Nephron (organoid): ENCODE results near the gene AHRR.
"Not testable (repeated sequence)": the region's sequence is repeated elsewhere in the genome, so short reads cannot be mapped to it uniquely, and the experiment has no call there.

Source experiments
- H3K27ac Mint-ChIP-seq, 3 experiments: 2 replicates each; pipeline ENCODE4 v1.8.0; 2020; ENCODE audit warnings: mixed read lengths in 3 of 3, mild to moderate bottlenecking in 2 of 3, moderate library complexity in 1 of 3
- H3K27me3 Mint-ChIP-seq: 2 replicates; pipeline ENCODE4 v1.8.0; 2021; ENCODE audit warnings: low read depth, mild to moderate bottlenecking, moderate library complexity, mixed read lengths
- H3K36me3 Mint-ChIP-seq: 2 replicates; pipeline ENCODE4 v1.8.0; 2020; ENCODE audit warnings: low read depth, mixed read lengths
- H3K4me1 Mint-ChIP-seq: 2 replicates; pipeline ENCODE4 v1.8.0; 2020; ENCODE audit warnings: mixed read lengths
- H3K4me3 Mint-ChIP-seq, 3 experiments: 2 replicates each; pipeline ENCODE4 v1.8.0; 2020; ENCODE audit warnings: mild to moderate bottlenecking in 3 of 3, mixed read lengths in 3 of 3, moderate library complexity in 2 of 3
- H3K9me3 Mint-ChIP-seq: 2 replicates; pipeline ENCODE4 v1.8.0; 2020; ENCODE audit warnings: mixed read lengths
- TF ChIP-seq, protein P1 (sequence below), 3 experiments: fragments of 200-600 bp; sonication (generic); IDR thresholded peaks; one replicate each; pipeline ENCODE4 v1.5.0; 2021; ENCODE audit warnings: antibody characterized with exemption in 3 of 3; ENCODE audit not compliant: unreplicated experiment in 3 of 3

The AHRR gene

DNA sequence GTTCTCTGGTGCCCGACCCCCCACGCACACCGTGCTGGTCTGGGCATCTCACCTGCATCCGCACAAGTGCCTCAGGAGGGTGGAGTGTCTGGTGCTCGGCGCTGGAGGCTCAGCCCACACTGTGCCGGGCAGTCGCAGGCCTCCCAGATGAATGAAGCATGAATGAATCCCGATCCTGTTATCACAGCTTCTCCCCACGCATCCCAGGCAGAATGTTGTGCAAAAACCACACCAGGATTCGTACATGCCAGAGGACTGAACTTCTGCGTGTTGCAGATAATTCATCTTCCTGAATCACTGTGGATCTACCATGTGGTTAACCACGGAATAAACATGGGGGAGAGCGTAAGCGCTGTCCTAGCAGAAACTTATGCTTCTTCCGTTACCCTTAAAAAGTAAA, 24.6 kb upstream of the AHRR start:
- H3K4me3 Mint-ChIP-seq, H3K4me1 Mint-ChIP-seq, H3K9me3 Mint-ChIP-seq, H3K27me3 Mint-ChIP-seq, H3K27ac Mint-ChIP-seq: not testable (repeated sequence)
- H3K36me3 Mint-ChIP-seq: peaks cover 18% of the 10 kb centered on the region

DNA sequence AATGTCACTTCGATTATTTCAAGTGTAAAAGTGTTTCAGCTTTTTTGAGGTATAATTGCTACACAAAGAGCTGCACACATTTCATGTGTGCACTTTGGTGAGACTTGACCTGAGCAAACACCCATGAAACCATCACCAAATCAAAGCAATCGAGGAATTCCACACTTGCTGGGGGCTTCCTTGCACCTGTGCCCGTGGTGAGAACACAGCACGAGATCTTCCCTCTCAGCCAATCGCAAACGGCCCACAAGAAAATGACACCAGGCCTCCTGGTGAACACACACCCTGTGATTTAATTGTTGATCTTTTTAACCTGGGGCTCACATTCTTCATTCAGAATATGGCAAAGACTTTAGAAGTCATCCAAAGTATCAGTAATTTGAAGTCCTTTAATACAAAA, 24.1 kb upstream of the AHRR start:
- peaks cover 13% of the 10 kb centered on the region for H3K36me3 Mint-ChIP-seq
- H3K27ac Mint-ChIP-seq, H3K4me3 Mint-ChIP-seq, H3K9me3 Mint-ChIP-seq, H3K4me1 Mint-ChIP-seq, H3K27me3 Mint-ChIP-seq: not testable (repeated sequence)

DNA sequence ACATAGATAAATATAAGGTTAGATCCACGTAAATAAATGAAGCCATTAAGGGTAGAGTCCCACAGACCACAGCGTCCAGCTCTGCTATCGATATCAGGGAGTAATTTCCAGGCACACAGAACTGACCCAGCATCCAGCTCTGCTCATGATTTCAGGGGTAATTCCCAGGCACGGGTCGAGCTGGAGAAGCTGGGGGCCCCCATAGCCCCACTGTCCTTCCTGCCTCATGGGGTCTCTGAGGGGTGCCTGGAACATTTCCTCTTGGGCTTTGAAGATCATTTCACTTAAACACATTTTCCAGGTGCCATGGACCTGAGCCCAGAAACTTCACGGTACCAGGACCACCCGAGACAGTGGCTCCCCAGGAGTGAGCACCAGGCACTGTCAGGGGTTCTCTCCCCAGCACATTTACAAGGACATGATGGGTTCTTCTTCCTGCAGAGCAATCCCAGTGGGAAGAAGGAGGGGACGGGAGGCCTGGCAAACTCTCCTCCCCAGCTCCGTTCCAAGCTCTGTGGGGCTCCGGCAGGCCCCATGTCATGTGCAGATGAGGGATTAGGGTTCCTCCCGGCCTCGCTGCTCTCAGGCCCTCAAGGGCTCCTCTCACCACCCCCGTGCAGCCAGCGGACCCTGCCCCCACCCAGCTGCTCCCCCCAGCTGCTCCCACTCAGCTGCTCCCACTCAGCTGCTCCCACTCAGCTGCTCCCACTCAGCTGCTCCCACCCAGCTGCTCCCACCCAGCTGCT, 23.4 kb upstream of the AHRR start:
- H3K36me3 Mint-ChIP-seq, H3K4me3 Mint-ChIP-seq, H3K4me1 Mint-ChIP-seq, H3K27ac Mint-ChIP-seq, H3K9me3 Mint-ChIP-seq, H3K27me3 Mint-ChIP-seq: not testable (repeated sequence)

DNA sequence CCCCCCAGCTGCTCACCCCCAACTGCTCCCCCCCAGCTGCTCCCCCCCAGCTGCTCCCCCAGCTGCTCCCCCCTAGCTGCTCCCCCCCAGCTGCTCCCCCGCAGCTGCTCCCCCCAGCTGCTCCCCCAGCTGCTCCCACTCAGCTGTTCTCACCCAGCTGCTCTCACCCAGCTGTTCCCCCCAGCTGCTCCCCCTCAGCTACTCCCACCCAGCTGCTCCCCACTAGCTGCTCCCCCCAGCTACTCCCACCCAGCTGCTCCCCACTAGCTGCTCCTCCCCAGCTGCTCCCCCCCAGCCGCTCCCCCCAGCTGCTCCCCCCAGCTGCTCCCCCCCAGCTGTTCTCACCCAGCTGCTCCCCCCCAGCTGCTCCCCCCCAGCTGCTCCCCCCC, 22.8 kb upstream of the AHRR start:
- H3K4me3 Mint-ChIP-seq: no peak overlapping the region
- H3K27ac Mint-ChIP-seq: no peak overlapping the region
- H3K36me3 Mint-ChIP-seq: peaks cover 4% of the 10 kb centered on the region
- H3K27me3 Mint-ChIP-seq: no peaks in the 10 kb centered on the region
- H3K9me3 Mint-ChIP-seq: no peaks in the 10 kb centered on the region
- peaks cover 8% of the 10 kb centered on the region for H3K4me1 Mint-ChIP-seq
- TF ChIP-seq, protein P1, sequence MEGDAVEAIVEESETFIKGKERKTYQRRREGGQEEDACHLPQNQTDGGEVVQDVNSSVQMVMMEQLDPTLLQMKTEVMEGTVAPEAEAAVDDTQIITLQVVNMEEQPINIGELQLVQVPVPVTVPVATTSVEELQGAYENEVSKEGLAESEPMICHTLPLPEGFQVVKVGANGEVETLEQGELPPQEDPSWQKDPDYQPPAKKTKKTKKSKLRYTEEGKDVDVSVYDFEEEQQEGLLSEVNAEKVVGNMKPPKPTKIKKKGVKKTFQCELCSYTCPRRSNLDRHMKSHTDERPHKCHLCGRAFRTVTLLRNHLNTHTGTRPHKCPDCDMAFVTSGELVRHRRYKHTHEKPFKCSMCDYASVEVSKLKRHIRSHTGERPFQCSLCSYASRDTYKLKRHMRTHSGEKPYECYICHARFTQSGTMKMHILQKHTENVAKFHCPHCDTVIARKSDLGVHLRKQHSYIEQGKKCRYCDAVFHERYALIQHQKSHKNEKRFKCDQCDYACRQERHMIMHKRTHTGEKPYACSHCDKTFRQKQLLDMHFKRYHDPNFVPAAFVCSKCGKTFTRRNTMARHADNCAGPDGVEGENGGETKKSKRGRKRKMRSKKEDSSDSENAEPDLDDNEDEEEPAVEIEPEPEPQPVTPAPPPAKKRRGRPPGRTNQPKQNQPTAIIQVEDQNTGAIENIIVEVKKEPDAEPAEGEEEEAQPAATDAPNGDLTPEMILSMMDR (IDR thresholded peaks at IDR 0.05; ENCODE audit: unreplicated experiment in 3 of 3): no peak

DNA sequence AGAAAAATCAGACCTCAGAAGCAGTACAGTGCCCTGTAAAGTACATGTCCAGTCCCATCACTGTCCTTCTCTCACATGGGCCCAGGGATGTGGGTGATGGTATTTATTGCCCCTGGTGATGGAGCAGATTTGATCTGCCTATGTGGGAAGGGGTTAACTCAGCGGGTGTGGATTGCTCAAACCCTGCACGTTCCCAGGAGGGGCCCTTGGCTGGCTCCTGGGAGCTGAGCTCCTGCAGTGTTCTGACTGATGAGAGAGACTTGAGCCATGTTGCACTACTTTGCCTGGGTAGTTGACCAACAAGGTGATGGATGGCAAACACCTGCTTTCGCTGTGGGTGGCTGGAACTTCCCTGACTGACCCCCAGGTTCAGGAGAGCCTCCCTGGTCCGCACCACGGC, 21.6 kb upstream of the AHRR start:
- not testable (repeated sequence) for H3K9me3 Mint-ChIP-seq, H3K27me3 Mint-ChIP-seq, H3K27ac Mint-ChIP-seq, H3K4me1 Mint-ChIP-seq, H3K4me3 Mint-ChIP-seq, H3K36me3 Mint-ChIP-seq

DNA sequence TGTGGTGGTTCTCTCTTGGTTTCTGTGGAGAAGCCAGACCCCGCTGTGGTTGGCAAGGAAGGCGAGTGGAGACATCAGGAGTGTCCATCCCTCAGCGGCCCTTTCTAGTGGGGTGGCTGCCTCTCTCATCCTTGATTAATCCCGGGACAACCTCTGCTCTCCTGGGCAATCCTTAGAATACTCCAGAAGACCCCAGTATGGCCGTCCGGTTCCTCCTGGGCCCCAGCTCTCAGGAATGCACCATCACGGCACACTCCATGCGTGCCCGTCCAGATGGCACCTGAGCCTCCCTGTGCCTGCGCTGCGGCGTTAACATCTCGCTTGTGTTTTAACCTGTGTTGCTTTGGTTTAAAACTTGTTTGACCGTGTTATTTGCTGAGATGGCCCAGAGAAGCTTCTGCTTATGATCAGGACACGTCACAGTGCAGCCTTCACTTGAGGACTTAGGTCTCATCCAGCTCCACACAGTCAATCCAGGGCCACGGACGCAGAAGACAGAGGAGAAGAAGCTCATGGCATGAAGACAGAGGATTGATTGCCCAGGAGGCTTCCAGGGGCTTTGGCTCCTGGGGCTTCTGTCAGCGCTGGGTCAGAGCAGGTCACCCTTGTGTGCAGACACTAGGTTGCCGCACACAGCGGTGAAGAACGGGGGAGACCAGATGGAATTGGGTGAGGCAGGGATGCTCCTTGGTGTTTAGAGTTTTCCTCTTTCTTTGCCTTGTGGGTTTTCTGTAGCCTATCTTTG, 20.7 kb upstream of the AHRR start:
- peak overlapping the region in 1 of 3 experiments; percentile 85 for H3K27ac Mint-ChIP-seq
- H3K36me3 Mint-ChIP-seq, H3K4me1 Mint-ChIP-seq, H3K9me3 Mint-ChIP-seq, H3K4me3 Mint-ChIP-seq, H3K27me3 Mint-ChIP-seq: not testable (repeated sequence)

DNA sequence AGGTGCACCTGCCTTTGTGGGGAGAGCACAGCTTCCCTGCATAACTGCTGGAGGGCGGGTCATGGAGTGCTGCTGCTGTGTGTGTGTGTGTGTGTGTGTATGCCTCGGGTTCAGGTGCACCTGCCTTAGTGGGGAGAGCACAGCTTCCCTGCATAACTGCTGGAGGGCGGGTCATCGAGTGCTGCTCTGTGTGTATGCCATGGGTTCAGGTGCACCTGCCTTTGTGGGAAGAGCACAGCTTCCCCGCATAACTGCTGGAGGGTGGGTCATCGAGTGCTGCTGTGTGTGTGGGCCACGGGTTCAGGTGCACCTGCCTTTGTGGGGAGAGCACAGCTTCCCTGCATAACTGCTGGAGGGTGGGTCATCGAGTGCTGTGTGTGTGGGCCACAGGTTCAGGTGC, 19.1 kb upstream of the AHRR start:
- not testable (repeated sequence) for H3K4me3 Mint-ChIP-seq, H3K9me3 Mint-ChIP-seq, H3K27me3 Mint-ChIP-seq, H3K4me1 Mint-ChIP-seq
- Mint-ChIP-seq H3K36me3 (peaks cover 11% of the 10 kb centered on the region), H3K27ac (peak overlapping the region in 2 of 3 experiments; percentile 80 to 85)

DNA sequence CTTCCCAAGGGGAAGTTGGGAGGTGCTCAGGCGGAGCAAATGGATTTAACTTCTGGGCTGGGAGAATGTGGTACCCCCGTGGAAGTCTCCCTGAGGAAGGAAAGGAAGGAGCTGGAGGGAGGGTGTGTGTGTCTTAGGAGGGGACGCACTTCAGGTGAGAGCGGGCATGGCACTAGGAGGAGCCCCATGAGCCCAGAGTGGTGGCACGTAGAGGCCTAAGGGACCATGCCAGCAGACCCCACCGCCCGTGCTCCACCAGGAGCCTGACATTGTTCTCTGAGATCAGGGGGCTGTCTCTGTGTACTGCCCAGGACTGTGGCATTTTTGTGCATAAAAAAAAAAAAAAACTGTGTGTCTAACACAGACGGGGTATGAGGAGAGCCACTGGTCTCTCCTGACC, 18.5 kb upstream of the AHRR start:
- H3K27me3 Mint-ChIP-seq: peaks cover 5% of the 10 kb centered on the region
- H3K36me3 Mint-ChIP-seq: peaks cover 11% of the 10 kb centered on the region
- no peaks in the 10 kb centered on the region for H3K9me3 Mint-ChIP-seq
- TF ChIP-seq, protein P1 (IDR thresholded peaks at IDR 0.05; ENCODE audit: unreplicated experiment in 3 of 3): no peak
- no peak overlapping the region for H3K4me3 Mint-ChIP-seq
- H3K4me1 Mint-ChIP-seq: peaks cover 8% of the 10 kb centered on the region
- peak overlapping the region in 2 of 3 experiments; percentile 80 to 85 for H3K27ac Mint-ChIP-seq

DNA sequence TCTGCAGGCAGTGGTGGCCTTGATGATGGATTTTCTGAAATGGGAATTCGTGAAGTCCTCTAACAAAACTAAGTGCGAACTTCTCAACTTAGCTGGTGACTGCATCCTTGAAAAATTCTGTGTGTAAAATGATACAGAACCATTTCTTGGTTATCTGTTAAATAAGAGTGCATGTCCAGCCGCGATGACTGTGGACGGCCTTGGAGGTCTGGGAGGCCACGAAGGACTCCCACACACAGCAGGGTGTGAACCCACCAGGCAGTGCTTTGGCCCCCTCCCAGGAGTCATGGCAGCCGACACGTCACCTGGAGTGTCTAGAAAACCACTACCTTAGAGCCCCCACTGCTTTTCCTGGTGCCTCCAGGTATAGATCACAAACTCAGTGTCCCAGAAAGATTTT, 17.8 kb upstream of the AHRR start:
- Mint-ChIP-seq H3K36me3 (peaks cover 16% of the 10 kb centered on the region), H3K27ac (peak overlapping the region in 1 of 3 experiments; percentile 85), H3K4me1 (peaks cover 12% of the 10 kb centered on the region)
- not testable (repeated sequence) for H3K27me3 Mint-ChIP-seq, H3K4me3 Mint-ChIP-seq, H3K9me3 Mint-ChIP-seq
